ENCODE data around the gene CLPSL2. TPM values are rescaled to one million over a fixed set of nuclear protein-coding genes. Genes with fewer than 3 reads are reported as not detected.
"Not testable (repeated sequence)": the region's sequence is repeated elsewhere in the genome, so short reads cannot be mapped to it uniquely, and the experiment has no call there.

The CLPSL2 gene
- total RNA-seq (2014; rRNA removed; shearing (Covaris generic)), result not detected in 2 replicates

DNA sequence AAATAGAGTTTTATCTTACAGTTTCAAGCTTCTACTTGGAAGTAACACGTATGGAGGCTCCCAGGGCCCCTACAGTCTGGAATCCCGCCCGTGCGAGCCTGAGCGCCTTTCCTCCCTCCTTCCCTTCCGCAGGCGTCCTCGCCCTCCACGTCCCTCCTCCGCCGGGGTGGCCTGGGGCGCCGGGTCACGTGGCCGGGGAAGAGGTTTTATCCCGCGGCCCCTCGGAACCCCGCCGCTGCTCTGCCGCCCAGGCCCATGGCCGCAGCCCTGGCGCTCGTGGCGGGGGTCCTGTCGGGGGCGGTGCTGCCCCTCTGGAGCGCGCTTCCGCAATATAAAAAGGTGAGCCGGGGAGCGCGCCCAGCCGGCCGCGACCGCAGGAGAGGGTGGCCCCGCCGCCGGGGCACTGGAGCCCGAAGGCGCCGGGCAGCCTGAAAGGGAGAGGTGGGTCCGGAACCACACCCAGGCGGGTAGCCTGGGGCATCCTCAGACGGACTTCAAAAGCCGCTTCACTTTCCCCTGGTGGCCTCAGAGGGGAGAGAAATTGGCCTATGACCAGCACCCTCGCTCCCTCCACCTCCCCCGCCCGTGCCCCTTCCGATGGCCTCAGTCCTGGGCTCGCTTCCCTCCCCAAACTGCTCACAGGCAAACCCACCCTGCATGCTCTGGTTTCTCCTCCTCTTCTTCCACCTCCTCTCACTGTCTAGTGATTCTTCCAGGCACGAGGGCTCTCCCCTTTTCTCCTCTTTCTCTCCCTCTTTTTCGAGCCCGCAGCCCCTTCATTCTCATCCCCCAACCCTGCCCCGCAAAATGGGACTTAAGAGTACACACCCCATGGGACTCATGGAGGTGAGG, at the start of gene CLPSL2:
TSS of gene CLPSL2 (plus strand) at position 235 of the 852 bp plus-strand sequence. CDS start at position 256, 21 bp downstream.
- Histone ChIP-seq H3K4me3 (peak within 1 kb of the TSS; percentile 27), H3K36me3 (no peaks in the 10 kb centered on the region), H3K4me1 (replicated peaks) (peaks cover 3% of the 10 kb centered on the region; the same call in 1 of the 2 replicates), H3K27me3 (replicated peaks) (peaks cover 22% of the 10 kb centered on the region), H3K9me3 (replicated peaks) (no peaks in the 10 kb centered on the region), H3K27ac (no peak within 1 kb of the TSS)
- DNase-seq (ENCODE audit: low read depth in 1 of 2, low spot score in 2 of 2), result no peak

GRCh38 chr6:35727231-35727934, 49.0 kb upstream of the CLPSL2 start:
- Histone ChIP-seq H3K27me3 (replicated peaks) (peaks cover 4% of the 10 kb centered on the region), H3K4me1 (replicated peaks) (peaks cover 24% of the 10 kb centered on the region), H3K9me3 (replicated peaks) (no peaks in the 10 kb centered on the region), H3K27ac (no peak overlapping the region), H3K4me3 (peak overlapping the region; percentile 33), H3K36me3 (no peaks in the 10 kb centered on the region)
- DNase-seq (ENCODE audit: low read depth in 1 of 2, low spot score in 2 of 2), result peak; percentile 57 to 69

GRCh38 chr6:35727935-35728682, 48.3 kb upstream of the CLPSL2 start:
- Histone ChIP-seq H3K4me3 (peak overlapping the region; percentile 33), H3K36me3 (no peaks in the 10 kb centered on the region), H3K27me3 (replicated peaks) (peaks cover 4% of the 10 kb centered on the region), H3K27ac (no peak overlapping the region), H3K9me3 (replicated peaks) (no peaks in the 10 kb centered on the region), H3K4me1 (replicated peaks) (peaks cover 24% of the 10 kb centered on the region)
- peak; percentile 73 to 89 for DNase-seq (ENCODE audit: low read depth in 1 of 2, low spot score in 2 of 2)

DNA sequence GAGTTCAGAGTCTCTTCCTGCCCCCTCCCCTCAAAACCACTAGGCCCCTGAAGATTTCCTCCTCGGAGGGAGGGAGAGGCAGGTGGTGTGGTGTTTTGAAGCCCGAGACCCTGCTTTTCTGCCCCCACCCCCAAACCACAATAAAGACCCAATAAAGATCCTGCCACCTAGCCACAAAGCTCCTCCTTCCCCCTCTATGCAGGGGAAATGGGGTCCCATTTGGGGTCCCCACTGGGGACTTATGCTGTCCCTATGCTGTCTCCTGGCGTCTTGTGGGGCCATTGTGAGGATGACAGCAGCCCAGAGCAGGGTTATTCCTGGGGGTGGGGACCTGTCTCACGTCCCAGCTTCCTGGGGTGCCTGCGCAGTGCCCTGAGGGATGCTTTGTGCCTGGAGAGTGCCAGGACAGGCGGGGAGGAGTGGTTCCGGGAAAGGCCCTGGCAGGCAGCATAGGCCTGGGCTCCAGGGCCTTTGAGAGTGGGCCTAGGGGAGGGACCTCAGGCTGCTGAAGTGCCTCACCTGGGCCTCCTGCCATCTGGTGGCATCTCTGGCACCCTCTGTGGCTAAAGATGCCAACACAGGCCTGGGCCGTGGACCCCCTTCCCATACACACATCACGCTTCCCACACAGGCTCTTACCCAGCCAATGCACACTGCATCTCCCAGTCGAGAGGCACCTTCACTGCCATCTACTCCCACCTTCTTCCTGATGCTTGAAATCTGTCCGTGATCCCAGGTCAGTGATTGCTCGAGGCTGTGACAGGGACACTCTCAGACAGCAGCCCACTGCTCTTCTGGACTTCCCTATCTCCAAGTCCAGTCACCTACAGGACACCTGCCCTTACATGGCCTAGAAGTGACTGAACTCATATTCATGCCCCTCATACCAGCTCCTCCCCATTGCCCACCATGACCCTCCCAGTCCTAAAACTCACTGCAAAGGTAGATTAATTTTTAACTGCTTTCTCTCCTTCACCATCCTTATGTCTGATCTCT, 47.4 kb upstream of the CLPSL2 start:
- Histone ChIP-seq H3K27me3 (replicated peaks) (peaks cover 4% of the 10 kb centered on the region), H3K4me3 (no peak overlapping the region), H3K9me3 (replicated peaks) (no peaks in the 10 kb centered on the region), H3K36me3 (no peaks in the 10 kb centered on the region), H3K4me1 (replicated peaks) (peaks cover 24% of the 10 kb centered on the region), H3K27ac (no peak overlapping the region)
- no peak for DNase-seq (ENCODE audit: low read depth in 1 of 2, low spot score in 2 of 2)

DNA sequence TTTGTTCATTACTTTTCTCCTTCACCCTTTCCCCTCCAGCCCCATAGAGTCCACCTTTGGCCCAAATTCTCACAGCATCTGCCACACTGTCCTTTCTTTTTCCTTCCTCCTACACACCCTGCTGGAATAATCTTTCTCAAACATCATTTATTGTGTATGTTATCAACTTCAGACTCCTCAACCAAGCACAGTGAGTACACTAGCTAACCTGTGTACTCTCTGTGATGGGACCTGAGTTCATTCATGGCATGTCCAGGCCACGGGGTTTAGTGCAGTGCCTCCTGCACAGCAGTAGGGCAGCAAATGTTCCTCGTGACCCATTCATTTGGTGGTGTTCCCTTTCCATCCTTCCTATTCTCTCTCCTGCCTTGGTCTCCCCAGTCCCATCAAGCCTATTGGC, 46.7 kb upstream of the CLPSL2 start:
- Histone ChIP-seq H3K4me1 (replicated peaks) (peaks cover 24% of the 10 kb centered on the region), H3K36me3 (no peaks in the 10 kb centered on the region), H3K27ac (no peak overlapping the region), H3K4me3 (no peak overlapping the region), H3K9me3 (replicated peaks) (no peaks in the 10 kb centered on the region), H3K27me3 (replicated peaks) (peaks cover 4% of the 10 kb centered on the region)
- DNase-seq (ENCODE audit: low read depth in 1 of 2, low spot score in 2 of 2), result no peak

DNA sequence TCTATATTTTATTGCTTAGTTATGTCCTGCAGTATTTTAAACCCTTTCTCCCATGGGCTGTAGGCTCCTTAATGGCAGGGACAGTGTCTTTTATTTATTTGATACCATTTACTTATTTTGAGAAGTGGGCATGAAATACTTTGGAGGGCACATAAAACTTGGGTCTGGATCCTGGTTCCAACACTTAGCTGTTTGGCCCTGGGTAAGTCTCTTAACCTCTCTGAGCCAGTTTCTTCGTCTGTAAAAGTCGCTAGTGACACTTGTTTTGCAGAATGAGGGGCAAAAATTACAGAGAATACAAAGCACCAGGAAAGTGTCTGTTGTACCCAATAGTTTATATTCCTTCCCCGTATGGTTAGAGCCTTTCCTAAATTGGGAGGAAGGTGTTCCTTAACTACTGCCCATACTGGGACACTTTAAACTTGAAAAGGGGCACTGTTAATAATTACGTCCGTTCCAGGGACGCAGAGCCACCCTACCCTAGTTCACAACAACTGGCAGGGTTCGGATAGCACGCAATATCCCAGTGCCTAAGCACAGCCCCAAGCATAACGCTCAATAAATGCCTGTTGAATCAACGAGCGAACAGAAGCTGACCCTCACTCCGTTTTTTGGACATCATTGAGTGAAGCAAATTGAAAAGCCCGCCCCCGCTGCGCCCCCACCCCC, 45.5 kb upstream of the CLPSL2 start:
- Histone ChIP-seq H3K27me3 (replicated peaks) (peaks cover 4% of the 10 kb centered on the region), H3K9me3 (replicated peaks) (no peaks in the 10 kb centered on the region), H3K27ac (no peak overlapping the region), H3K36me3 (no peaks in the 10 kb centered on the region), H3K4me3 (no peak overlapping the region), H3K4me1 (replicated peaks) (peaks cover 24% of the 10 kb centered on the region)
- DNase-seq (ENCODE audit: low read depth in 1 of 2, low spot score in 2 of 2), result no peak

- no peaks in the 10 kb centered on the region for H3K9me3 ChIP-seq (replicated peaks)
- peak overlapping the region; percentile 55 for H3K4me3 ChIP-seq
- H3K4me1 ChIP-seq (replicated peaks), result peaks cover 24% of the 10 kb centered on the region
- H3K27me3 ChIP-seq (replicated peaks), result peaks cover 4% of the 10 kb centered on the region
- no peaks in the 10 kb centered on the region for H3K36me3 ChIP-seq
- peak in 1 of 2 experiments; percentile 80 for DNase-seq (ENCODE audit: low read depth in 1 of 2, low spot score in 2 of 2)
- H3K27ac ChIP-seq, result 0 out of 2 replicates have a peak overlapping the region, but pooled peaks have one; percentile 25
Observed at GRCh38 chr6:35731414-35731735, 45.0 kb upstream of the CLPSL2 start.

DNA sequence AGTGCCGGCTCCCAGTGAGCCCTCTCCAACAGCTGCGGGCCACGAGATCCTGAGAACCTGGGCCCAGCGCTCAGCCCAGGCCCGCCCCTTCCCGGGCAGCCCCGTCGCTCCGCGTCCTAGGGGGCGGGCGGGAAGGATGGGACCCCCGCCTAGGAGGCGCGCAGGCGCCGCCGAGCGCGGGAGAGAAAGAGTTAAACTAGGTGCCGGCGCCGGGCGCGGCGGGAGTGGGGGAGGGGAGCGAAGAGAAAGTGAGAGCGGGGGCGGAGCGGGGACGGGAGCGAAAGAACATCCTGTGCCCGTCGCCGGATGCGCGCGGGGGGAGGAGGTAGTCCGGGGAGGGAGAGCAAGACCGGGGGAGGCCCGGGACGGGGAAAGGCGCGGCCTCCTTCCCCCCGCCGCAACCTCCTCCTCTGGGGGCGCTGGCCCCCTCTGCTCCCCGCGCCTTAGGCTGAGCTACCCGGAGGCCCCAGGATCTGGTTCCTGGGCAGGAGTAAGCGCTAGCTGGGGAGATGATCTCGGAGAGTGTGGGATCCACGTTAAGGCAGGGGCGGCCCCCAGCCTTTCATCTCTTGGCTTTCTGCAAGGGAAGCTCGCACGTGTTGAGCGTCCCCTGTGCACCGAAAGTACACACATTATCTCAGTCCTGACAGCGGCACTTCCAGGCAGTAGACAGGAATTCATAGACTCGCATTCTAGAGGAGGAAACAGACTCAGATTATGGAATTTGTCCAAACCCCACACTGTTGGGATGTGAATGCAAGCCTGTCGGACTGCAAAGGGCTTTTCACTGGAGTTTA, 44.5 kb upstream of the CLPSL2 start:
- Histone ChIP-seq H3K36me3 (no peaks in the 10 kb centered on the region), H3K9me3 (replicated peaks) (no peaks in the 10 kb centered on the region), H3K4me1 (replicated peaks) (peaks cover 20% of the 10 kb centered on the region), H3K4me3 (peak overlapping the region; percentile 55), H3K27me3 (replicated peaks) (peaks cover 3% of the 10 kb centered on the region), H3K27ac (0 out of 2 replicates have a peak overlapping the region, but pooled peaks have one; percentile 25)
- DNase-seq (ENCODE audit: low read depth in 1 of 2, low spot score in 2 of 2), result peak; percentile 67 to 74

DNA sequence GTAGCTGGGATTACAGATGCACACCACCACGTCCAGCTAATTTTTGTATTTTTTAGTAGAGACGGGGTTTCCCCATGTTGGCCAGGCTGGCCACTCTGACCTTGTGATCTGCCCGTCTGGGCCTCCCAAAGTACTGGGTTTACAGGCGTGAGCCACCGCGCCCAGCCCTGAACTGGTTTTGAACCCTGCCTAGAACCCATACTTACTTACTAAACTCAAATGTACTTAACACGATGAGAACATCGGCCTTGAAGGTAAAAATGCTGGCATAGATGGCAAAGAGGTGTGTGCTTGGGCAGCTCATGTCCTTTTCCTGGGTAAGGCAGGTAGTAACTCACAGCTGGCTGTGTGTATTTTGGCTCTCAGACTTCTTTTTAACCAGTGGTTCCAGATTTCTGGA, 42.8 kb upstream of the CLPSL2 start:
- no peak for DNase-seq (ENCODE audit: low read depth in 1 of 2, low spot score in 2 of 2)
- H3K27ac ChIP-seq, result no peak overlapping the region
- H3K4me1 ChIP-seq (replicated peaks), result peaks cover 6% of the 10 kb centered on the region; the same call in 1 of the 2 replicates
- no peaks in the 10 kb centered on the region for H3K9me3 ChIP-seq (replicated peaks)
- H3K4me3 ChIP-seq, result no peak overlapping the region
- no peaks in the 10 kb centered on the region for H3K36me3 ChIP-seq
- H3K27me3 ChIP-seq (replicated peaks), result no peaks in the 10 kb centered on the region; the same call in 1 of the 2 replicates

- H3K36me3 ChIP-seq, result not testable (repeated sequence)
Observed at GRCh38 chr6:35734319-35734718, 42.1 kb upstream of the CLPSL2 start.

DNA sequence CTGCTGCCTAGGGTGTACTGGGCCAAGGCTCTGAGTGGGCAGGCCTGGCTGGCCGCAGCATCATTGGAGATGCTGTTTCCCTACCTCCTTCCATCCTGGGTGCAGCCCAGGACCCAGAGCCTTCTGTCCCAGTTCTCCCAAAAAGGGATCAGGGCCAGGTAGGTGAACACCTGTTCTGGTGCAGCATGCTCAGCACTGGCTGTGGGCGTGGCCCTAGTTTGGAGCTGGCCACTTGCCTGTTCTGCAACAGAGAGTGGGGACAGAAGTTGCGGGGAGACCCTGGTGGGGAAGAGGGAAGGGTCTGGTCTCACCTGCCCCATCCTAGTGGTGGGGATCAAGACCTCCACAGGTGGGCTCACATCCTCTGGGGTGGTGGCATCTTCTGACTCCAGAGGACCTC, 40.9 kb upstream of the CLPSL2 start:
- Histone ChIP-seq H3K9me3 (replicated peaks) (no peaks in the 10 kb centered on the region), H3K4me1 (replicated peaks) (peaks cover 6% of the 10 kb centered on the region; the same call in 1 of the 2 replicates), H3K27ac (no peak overlapping the region)

More at GRCh38 chr6:35734319-35734718, 42.1 kb upstream of the CLPSL2 start:
- H3K27me3 ChIP-seq (replicated peaks); H3K9me3 ChIP-seq (replicated peaks); DNase-seq (ENCODE audit: low read depth in 1 of 2, low spot score in 2 of 2); H3K4me1 ChIP-seq (replicated peaks); H3K4me3 ChIP-seq; H3K27ac ChIP-seq: not testable (repeated sequence)

More for the DNA sequence above, 40.9 kb upstream of the CLPSL2 start:
- no peaks in the 10 kb centered on the region; the same call in 1 of the 2 replicates for H3K27me3 ChIP-seq (replicated peaks)
- H3K4me3 ChIP-seq, result no peak overlapping the region
- no peak for DNase-seq (ENCODE audit: low read depth in 1 of 2, low spot score in 2 of 2)
- H3K36me3 ChIP-seq, result no peaks in the 10 kb centered on the region
